NCI-H526 treated with DMSO at 0.1 percent for 48 hours (cell line): ENCODE measurements around the gene PHGDH.
"Not testable (repeated sequence)": the region's sequence is repeated elsewhere in the genome, so short reads cannot be mapped to it uniquely, and the experiment has no call there.

ENCODE experiments used
- DNase-seq: peaks from one replicate; lab custom pipeline; 2025; lab: John Stamatoyannopoulos, UW

PHGDH gene

DNA sequence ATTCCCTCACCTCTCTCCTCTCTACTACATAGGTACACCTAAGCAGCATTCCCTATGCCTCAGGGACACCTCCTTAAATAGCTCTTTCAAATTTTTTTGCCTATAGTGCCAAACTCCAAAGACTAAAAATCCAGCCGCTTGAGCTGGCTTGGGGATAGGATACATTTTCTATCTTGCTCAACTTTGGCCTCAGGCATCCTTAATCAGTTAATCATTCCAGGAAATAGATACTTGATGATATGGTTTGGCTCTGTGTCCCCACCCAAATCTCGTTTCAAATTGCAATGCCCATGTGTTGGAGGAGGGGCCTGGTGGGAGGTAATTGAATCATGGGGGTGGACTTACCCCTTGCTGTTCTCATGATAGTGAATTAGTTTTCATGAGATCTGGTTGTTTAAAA is 11.4 kb upstream of the PHGDH start:
- no peak for DNase-seq

DNA sequence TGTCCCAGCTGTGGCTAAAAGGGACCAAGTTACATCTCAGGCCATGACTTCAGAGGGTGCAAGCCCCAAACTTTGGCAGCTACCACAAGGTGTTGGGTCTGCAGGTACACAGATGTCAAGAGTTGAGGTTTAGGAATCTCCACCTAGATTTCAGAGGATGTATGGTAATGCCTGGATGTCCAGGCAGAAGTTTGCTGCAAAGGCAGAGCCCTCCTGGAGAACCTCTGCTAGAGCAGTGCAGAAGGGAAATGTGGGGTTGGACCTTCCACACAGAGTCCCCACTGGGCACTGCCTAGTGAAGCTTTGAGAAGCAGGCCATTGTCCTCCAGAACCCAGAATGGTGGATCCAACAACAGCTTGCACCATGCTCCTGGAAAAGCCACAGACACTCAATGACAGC is 10.1 kb upstream of the PHGDH start:
- DNase-seq, result no peak

DNA sequence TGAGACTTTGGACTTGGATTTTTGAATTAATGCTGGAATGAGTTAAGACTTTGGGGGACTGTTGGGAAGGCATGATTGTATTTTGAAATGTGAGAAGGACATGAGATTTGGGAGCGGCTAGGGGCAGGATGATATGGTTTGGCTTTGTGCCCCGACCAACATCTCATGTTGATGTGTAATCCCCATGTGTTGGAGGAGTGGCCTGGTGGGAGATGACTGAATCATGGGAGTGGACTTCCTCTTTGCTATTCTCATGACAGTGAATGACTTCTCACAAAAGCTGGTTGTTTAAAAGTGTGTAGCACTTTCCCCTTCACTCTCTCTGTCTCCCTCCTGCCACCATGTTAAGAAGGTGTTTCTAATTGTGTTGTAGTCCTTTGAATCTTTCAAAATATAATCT is 9.3 kb upstream of the PHGDH start:
- DNase-seq, result no peak

DNA sequence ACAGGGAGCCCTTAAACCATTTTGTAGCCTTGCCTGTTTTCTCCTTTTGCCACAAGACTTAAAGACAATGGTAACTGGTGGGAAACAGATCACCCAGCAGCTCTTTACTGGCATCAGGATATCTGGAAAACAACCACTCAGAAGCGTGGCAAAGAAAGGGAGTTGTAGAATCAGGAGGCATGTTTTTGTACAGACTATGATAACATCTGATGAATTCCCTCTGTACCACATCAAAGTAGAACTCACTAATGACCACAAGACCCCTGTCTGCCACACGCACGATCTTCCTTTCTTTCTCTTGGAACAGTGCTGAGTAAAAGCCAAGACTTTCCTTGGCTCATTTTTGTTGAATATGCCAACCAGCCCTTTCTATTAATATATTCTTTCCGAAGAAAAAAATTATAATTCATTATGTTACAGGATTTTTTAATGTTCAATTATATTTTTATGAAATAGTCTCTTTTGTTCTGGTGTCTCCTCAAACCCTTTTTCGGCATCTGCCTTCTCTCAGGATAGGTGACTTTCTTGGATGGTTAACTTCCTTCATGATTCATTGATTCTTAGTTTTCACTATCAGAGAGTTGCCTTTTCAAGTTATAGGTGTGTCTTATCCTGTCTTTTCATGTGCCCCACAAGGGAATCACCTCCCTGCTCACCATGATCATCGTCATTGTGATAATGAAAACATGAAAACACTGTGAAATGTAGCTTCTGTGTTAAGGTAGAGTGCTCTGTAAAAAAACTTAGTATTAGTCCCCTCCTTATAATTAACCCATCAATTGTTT is 7.9 kb upstream of the PHGDH start:
- no peak for DNase-seq

DNA sequence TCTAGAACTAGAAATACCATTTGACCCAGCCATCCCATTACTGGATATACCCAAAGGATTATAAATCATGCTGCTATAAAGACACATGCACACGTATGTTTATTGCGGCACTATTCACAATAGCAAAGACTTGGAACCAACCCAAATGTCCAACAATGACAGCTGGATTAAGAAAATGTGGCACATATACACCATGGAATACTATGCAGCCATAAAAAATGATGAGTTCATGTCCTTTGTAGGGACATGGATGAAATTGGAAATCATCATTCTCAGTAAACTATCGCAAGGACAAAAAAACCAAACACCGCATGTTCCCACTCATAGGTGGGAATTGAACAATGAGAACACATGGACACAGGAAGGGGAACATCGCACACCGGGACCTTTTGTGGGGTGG is 5.1 kb upstream of the PHGDH start:
- not testable (repeated sequence) for DNase-seq

DNA sequence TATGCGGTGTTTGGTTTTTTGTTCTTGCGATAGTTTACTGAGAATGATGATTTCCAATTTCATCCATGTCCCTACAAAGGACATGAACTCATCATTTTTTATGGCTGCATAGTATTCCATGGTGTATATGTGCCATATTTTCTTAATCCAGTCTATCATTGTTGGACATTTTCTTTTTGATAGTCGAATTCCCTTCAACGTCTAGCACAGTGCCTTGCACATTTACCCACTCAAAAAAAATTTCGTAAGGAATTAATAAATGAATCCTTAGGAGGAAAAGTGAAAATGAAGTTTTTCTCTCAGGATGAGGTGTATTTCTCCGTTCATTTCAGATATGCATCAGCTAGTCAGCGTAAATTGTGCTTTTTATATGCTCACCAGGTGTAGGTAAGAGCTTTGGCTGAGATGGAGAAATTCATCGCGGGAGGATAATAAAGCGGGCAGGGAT is 354 bp upstream of the PHGDH start:
- DNase-seq, result not testable (repeated sequence)

DNA sequence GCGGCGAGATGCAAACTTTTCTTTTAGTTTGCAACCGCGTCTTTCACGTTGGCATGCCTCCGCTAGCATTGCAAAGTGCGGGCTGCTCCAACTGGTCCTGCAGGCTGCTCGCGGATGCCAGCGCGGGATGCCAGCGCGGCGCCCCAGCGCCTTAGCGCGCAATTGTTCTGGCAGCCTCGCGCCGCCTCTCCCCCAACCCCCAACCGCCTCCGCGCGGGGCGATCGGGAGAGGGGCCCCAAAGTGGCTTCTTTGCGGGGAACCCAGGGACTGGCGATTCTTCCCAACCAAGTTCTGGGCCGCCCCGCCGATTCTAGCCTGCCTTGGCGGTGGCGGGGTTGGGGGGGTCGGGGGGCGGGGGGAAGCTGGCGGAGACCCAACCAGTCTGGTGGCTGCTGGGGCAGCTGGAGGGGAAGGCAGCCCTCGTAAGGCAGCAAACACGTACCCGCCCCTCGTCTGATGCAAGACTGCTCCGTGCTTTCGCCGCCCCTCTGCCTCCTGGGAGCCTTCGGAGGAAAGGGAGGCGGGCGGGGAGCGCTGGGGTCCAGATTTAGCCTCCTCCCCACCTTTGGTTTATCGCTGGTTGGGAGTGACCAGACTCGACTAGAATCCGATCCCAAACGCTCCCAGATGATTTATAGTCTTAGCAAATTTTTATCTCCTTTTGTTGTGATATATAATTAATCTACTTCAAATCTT is 756 bp downstream of the PHGDH start:
- DNase-seq, result peak; percentile 73

DNA sequence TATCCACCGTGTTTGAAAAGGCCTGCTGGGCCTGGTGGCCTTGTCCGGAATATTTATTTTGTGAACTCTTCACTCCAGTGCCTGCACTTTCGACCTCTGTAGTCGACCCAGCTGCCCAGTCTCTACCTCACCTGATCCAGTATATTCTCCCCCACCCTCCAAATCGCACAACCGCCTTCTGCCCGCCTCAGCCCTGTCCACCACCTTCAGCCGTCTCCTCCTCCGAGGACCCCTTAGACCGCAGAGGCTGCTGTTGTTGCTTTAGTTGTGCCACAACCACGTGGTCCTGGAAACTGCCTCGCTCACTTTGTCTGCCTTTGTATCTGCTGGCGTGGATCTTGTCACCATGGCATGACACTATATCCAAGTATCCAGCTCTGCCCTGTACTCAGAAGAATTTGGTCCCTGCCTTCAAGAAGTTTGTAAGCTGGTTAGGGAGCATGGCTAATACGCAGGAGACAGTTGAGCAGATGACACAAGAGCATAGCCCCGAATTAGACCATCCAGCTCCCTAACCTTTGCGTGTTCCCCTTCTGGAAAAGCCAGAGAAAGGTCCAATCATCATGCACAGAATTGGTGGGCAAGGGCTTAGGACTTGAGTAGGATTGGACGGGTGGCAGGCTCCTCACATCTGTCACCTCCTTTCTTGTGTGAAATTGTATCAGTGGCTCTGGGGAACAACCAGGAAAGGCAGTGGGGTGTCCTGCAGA is 1.5 kb downstream of the PHGDH start:
- DNase-seq, result peak; percentile 38

DNA sequence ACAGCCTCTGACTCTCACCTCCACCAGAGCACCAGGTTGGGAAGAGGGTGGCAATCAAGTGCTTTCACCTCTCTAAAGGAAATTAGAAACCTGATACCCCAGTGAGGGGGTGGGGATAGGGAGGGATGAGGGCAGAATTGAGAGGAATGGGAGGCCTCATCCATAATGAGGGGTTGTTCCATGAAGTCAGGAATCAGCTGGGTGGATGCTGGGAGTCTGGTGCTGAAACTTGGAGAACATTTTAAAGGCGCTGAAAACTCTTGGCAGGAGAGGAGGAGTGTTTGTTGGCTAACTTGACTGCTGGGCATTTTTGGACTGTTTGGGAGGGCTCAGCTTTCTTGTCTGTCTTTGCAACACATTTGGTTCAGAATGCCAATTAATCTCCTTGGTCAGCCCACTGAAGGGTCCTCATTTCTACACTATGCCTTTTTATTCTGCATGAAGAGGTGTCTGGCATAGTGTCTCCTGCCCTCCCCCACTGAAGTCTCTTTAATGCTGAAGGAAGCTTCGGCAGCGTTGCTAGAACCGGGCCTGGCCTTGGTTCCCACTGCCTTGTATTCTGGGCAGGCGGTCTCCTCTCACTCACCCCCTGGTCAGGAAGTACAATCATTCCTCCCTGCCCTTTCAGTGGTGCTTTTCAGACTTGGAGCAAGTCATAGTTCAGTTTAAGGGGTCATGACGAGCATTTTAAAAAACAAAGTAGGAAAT is 2.2 kb downstream of the PHGDH start:
- DNase-seq, result peak; percentile 41

DNA sequence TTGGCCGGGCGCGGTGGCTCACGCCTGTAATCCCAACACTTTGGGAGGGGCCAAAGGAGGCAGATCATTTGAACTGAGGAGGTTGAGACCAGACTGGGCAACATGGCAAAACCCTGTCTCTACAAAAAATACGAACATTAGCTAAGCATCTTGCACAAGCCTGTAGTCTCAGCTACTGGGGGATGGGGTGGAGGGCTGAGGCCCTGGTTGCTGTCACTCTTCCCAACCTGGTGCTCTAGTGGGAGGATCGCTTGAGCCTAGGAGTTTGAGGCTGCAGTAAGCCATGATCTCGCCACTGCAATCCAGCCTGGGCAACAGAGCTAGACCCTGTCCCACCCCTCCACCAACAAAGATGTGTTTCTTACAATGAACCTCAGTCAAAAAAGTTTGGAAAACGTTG is 2.8 kb downstream of the PHGDH start:
- no peak for DNase-seq

DNA sequence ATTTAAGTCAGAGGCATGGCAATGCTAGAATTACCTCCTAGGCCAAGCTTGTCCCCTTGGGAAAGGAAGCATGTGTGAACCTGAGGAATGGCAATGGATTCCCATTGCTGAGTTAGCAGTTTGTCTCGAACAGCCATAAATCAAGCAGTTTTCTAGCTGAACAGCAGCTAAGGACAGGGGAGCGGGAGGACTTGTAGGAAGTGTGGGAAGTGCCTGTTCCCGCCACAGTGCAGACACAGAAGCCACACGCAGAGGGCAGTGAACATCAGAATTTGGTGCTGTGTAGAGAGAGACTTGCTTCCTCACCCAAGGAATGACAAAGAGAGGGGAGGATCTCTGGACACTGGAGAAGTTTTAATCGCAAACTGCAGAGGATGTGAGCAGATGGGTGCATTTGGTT is 3.8 kb downstream of the PHGDH start:
- DNase-seq, result no peak

DNA sequence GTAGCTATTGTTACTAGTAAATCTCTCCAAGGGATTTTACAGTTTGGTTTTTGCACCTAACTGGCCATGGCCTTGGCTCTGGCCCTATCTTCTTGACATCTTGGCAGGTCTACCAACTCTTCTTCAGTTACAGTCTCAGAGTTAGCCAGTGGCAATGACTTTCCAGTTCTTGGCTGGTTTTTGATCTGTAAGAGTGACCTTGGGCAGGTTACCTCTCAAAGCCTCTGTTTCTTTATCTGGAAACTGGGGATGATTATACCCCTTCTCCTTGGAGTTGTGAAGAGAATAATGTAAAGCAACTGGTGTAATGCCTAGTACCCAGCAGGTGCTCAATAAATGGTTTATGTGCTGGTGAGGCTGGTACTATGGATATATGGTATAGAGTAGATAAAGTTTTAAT is 6.7 kb downstream of the PHGDH start:
- DNase-seq, result no peak

DNA sequence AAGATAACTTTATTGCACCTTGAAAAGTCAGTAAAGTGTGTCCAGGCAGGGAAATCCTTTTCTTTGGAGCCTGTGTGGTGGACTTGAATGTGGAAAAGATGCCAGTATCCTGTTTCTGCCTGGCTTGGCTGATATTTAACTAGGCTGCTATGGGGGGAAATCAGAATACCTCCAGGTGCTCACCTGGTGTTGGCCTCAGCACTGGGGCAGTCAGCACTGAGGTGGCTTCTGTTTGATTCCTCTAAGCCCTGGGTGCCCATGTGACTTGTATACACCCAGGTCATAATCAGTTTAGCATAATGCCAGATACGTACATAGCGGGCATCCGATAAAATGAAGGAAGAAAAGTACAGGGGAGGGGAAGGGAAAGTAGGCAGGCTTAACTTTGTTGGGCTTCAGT is 7.2 kb downstream of the PHGDH start:
- no peak for DNase-seq

DNA sequence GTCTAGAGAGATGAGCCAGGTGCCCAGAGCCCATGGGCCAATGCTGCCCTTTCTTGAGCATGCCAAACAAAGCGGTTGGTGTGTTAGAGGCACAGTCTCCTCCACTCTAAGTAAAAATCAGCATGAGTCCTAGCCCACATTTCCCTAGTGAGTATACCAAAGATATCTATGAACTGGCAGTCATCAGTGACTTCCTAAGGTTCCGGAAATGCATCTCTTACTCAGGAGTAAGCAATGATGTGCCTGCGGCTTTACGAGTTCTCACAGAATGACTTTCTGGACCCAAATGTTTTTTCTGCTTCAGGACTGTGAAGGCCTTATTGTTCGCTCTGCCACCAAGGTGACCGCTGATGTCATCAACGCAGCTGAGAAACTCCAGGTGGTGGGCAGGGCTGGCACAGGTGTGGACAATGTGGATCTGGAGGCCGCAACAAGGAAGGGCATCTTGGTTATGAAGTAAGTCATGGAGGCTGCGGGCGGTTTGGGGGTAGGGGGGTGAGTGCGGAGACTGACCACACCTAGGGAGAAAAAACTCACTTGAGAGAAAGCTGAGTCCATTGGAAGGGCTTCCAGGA is 9.2 kb downstream of the PHGDH start:
- DNase-seq, result no peak

DNA sequence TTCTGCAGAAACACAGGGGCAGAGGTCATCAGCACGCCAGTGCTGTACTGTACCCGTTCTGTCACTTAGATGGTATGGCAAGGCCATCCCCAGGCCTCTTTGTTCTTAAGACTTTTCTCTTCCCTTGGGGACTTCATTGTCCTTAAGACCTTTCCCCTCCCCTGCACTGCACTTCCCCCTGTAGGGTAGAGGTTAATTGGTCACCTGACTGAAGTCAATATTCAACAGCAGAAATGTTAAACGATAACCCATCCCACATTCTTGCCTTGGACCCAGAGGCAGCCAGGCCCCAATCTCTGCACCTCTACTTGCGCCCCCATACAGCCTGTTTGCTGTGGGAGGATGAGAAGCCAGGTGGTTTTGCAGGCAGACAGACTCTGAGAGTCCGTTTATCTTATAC is 10.2 kb downstream of the PHGDH start:
- no peak for DNase-seq

DNA sequence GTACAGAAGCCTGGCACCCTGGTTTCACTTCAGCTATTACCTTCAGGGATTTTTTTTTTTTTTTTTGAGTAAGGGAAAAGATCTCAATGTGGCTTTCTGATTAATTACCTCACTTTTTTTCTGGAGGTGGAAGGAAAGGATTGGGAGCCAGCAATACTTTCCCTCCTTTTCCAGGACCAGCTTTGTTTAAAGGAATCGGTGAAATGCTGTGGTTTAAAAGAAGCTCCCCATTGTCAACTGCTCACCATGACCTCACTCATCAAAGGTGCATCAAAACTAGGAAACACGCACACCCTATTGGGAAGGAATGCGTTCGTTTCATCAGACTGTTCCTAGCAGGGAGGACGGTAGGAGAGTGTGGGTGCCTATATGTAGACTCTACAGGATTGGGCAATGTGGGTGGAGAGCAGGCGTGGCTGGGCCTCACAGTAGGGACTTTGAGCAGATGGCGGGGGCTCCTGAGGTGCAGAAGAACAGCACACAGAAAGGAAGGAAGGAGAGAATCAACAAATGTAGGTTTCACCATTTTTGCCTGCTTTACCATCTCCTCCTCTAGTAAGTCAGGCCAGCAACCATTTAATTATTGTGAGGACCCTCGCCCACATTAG is 13.0 kb downstream of the PHGDH start:
- DNase-seq, result no peak

DNA sequence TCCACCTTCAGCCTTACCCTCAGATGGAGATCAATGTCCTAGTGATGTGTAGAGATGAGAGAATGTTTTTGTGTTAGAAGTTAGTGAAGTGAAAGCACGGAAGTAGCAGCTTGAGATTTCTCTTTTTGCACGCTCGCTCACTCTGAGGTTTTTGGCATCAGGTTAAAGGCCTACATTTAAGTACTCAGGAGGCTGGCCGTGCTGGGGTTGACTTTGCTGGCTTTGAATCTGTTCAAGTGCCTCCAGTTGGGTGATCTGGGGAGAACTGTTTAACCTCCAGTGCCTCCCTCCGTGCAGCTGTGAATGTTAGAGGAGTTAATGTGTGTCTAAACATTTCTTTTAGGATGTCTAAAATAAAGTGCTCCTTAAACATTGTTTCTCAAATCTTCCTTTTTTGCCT is 13.9 kb downstream of the PHGDH start:
- DNase-seq, result no peak

DNA sequence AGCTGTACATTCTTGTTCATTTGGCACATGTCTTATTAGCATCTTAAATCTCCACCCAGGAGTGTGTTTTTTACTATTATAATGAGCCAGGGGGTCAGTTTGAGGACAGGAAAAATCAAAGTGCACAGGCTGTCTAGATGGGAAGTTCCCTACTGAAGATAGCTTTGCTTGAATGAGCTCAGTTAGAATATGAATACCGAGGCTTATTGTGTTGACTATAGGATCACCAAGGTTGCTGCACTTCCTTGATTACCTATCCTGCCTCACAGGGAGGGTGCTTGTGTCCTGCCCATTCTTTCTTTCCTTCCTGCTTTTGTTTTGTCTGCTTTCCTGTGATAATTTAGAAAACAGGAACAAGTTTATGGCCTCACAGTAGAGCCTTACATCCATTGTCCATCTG is 16.3 kb downstream of the PHGDH start:
- no peak for DNase-seq

DNA sequence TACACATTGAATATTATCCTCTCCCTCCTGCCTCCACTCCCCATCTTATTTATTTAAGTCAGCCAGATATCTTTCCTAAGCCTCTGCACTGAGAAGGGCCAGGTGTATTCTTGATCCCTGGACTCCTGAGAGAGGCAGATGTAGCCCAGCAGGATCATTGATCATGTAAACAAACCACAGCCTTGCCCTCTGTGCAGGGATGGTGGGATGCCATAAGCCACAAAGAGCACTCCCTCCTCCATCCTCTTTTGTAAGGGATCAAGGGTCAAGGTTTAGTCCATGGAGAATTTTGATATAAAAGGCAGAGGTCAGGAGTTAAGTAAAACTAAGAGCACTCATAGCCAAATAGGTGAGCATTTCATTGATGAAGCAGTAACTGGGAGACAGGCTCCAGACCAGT is 17.3 kb downstream of the PHGDH start:
- no peak for DNase-seq

DNA sequence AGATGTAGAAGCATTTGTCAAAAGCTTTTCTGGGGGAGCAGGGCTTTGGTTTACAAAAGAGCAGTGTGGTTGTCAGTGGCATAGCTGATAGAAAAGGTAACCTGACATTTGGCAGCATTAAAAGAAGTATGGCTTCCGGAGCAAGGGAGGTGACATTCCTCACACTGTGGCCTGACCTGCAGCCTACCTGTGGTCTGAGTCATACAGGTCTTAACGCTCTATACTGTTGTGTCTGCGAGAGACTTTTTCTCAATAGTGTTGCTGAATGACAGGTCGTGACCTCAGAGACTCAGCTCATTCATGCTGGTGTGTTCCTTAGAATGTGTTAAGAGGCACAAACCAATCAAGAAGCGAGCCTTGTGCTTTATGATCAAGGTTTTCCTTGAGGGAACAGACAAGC is 19.3 kb downstream of the PHGDH start:
- DNase-seq, result no peak

DNA sequence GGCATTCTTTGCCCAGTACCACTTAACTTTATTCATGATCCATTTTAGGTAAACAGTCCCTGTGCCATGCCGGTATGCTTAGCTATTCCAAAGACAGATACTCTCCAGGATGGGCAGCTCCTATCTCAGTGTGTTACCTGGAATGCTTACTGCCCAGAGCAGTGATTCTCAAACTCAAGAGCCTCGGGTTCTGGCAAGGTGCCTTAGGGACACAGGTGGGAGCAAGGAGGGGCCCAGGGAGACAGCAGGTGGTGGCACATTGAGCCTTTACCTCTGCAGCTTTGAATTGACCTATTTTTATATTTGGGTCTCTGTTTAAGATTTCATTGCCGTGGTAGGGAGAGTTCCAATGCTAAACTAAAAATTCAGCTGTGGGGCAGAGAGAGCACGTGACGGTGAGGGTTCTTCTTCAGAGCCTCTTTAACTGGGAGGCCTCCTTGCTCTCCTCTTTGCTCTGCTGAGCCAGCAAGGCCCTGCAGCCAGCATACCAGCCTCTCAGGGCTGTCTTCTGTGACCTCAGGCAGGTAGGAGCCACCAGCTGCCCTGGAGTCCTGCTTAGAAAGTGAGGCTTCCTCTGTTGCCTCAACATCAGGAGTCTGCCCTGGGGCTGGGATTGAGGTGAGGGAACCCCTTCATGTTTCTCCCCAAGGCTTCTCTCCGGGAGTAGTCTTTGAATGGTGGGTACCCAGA is 20.2 kb downstream of the PHGDH start:
- no peak for DNase-seq
